NCI-H524 treated with DMSO at 0.1 percent for 48 hours (cell line): ENCODE data around the gene PA2G4.
"Not testable (repeated sequence)": the region's sequence is repeated elsewhere in the genome, so short reads cannot be mapped to it uniquely, and the experiment has no call there.

Experiments used
- DNase-seq: peaks from one replicate; lab custom pipeline; 2025; lab: John Stamatoyannopoulos, UW

PA2G4 gene

DNA sequence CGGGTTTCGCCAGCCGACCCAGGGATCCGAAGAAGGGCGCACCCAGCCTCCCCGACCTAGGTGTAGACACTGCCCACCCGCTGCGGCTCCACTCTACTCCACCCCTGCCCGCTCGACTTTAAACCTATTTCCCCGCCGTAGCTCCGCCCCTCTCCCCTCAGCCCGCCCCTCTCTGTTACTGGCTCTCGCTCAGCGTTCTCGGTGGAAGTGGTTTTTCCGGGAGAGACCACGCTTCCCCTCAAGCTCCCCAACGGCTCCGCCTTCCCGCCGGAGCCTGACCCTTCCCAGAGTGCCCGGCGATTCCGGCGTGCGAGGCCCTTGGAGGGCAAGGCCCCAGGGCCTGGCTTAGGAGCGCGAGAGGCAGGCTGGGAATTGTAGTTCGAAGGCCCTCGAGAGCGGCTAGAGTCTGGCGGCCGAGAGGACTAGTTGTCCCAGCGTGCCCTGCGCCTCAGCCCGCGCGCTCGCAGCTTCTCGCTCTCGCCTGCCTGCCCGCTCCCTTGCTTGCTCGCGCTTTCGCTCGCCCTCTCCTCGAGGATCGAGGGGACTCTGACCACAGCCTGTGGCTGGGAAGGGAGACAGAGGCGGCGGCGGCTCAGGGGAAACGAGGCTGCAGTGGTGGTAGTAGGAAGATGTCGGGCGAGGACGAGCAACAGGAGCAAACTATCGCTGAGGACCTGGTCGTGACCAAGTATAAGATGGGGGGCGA is at the start of gene PA2G4:
Gene PA2G4, plus strand, starts transcription at position 451 of the 706 bp plus-strand sequence. Its CDS starts 179 bp downstream, at position 630.
- peak; percentile 89 for DNase-seq

DNA sequence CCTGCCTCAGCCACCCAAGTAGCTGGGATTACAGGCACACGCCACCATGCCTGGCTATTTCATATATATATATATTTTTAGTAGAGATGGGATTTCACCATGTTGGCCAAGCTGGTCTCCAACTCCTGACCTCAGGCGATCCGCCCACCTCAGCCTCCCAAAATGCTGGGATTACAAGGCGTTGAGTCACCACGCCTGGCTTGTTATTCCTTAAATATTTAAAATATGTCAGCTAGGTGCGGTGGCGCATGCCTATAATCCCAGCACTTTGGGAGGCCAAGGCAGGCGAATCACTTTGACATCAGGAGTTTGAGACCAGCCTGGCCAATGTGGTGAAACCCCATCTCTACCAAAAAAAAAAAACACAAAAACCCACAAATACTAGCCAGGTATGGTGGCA is 44.4 kb upstream of the PA2G4 start:
- not testable (repeated sequence) for DNase-seq

DNA sequence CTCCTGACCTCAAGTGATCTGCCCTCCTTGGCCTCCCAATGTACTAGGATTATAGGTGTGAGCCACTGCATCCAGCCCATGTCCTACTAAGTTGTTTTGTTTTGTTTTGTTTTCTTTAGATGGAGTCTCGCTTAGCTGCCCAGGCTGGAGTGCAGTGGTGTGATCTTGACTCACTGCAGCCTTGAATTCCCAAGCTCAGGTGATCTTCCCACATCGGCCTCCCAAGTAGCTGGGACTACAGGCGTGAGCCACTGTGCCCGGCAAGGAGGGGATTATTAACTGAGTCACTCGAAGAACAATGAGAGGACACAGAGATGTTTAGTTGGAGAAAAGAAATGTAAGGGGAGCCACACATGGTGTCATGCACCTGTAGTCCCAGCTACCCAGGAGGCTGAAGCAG is 42.4 kb upstream of the PA2G4 start:
- DNase-seq: no peak

DNA sequence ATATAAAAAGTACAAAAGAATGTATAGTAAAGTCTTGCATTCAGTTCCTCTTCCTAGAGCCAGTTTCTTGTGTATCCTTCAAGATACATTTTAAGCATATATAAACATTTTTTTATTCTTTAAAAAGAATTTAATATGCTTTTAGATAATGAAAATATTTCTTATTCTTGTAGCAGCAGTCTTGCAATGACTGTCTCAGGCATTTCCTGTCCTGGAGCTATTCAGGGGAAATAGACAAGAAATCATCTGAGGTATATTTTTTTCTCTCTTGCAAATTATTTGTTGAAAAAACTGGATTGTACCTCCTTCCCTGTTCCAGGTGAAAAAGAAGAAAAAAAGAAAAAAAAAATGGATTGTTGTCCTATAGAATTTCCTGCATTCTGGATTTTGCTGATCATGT is 41.4 kb upstream of the PA2G4 start:
- no peak for DNase-seq

GRCh38 chr12:56071648-56072047 is 32.7 kb upstream of the PA2G4 start:
- no peak for DNase-seq

- no peak for DNase-seq
Measured at GRCh38 chr12:56074396-56074795, 30.0 kb upstream of the PA2G4 start.

DNA sequence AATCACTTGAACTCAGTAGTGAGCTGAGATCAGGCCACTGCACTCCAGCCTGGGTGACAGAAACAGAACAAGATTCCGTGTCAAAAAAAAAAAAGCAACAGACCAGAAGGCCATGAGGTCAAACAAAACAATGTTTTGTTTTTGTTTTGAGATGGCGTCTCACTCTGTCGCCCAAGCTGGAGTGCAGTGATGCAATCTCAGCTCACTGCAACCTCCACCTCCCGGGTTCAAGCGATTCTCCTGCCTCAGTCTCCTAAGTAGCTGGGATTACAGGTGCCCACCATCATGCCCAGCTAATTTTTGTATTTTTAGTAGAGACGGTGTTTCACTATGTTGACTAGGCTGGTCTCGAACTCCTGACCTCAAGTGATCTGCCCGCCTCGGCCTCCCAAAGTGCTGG is 26.4 kb upstream of the PA2G4 start:
- DNase-seq: not testable (repeated sequence)

DNA sequence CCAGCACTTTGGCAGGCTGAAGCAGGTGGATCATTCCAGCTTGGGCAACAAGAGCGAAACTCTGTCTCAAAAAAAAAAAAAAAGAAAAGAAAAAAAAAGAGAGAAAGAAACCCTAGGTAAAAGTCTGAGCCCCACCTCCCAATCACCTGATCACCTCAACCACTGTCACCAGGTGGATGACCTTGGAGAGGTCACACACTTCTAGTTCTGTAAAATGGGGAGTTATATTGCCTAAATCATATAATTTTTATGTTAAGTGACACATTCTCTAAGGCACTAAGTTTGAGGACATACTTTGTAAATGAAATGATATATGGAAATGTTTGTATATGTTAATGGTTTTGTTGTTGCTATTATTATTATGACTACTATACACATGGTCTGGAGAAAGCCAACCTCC is 25.9 kb upstream of the PA2G4 start:
- DNase-seq: no peak

- peak; percentile 53 for DNase-seq
Measured at GRCh38 chr12:56078931-56079722, 25.2 kb upstream of the PA2G4 start.

DNA sequence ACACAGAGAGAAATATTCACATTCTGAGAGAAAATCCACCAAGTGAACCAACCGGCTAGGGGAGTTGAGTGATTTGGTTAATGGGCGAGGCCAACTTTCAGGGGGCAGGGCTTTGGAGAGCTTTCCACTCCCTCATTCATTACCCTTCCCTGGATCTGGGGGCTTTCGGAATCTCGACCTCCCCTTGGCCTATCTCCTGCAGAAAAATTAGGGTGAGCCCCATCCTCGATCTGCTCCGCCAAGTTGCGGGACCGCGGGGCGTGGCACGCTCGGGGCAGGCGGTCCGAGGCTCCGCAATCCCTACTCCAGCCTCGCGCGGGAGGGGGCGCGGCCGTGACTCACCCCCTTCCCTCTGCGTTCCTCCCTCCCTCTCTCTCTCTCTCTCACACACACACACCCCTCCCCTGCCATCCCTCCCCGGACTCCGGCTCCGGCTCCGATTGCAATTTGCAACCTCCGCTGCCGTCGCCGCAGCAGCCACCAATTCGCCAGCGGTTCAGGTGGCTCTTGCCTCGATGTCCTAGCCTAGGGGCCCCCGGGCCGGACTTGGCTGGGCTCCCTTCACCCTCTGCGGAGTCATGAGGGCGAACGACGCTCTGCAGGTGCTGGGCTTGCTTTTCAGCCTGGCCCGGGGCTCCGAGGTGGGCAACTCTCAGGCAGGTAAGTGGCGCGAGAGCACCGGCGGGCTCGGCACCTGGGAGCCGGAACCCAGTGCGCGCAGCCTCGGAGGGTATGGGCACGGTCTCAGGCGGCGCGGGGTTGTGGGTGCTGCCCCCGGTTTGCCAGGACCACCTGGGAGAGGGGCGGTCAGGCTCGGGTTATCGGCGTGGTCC is 24.4 kb upstream of the PA2G4 start, which contains the start of gene ERBB3:
Gene ERBB3, plus strand, starts transcription at position 443 of the 833 bp plus-strand sequence. Its CDS starts 136 bp downstream, at position 579.
- no peak for DNase-seq

DNA sequence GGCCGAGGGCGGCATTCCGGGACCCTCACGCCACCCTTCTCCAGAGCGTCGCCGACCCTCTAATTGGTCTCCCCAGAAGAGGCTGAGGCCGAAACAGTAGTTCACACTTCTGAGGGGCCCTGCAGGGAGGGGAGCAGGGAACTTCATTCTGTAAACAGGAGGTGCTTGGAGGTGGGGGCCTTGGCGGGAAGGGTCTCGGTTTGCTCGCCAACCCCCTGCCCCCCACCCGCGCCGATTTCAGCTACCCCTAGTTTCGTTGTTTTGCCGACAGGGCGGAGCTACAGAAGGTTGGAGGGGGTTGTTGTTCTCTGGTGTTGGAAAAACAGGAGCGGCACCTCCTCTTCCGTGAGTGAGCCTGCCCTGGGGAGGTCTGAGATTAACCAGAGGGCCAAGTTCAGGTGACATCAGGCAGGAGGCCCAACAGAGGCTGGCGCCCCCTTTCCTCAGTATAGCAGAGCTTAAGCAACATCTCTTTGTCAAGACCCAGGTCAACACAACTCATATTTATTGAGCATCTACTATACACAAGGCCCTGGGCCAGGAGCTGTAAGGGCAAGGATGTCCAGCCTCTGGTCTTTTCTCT is 23.7 kb upstream of the PA2G4 start:
- no peak for DNase-seq

DNA sequence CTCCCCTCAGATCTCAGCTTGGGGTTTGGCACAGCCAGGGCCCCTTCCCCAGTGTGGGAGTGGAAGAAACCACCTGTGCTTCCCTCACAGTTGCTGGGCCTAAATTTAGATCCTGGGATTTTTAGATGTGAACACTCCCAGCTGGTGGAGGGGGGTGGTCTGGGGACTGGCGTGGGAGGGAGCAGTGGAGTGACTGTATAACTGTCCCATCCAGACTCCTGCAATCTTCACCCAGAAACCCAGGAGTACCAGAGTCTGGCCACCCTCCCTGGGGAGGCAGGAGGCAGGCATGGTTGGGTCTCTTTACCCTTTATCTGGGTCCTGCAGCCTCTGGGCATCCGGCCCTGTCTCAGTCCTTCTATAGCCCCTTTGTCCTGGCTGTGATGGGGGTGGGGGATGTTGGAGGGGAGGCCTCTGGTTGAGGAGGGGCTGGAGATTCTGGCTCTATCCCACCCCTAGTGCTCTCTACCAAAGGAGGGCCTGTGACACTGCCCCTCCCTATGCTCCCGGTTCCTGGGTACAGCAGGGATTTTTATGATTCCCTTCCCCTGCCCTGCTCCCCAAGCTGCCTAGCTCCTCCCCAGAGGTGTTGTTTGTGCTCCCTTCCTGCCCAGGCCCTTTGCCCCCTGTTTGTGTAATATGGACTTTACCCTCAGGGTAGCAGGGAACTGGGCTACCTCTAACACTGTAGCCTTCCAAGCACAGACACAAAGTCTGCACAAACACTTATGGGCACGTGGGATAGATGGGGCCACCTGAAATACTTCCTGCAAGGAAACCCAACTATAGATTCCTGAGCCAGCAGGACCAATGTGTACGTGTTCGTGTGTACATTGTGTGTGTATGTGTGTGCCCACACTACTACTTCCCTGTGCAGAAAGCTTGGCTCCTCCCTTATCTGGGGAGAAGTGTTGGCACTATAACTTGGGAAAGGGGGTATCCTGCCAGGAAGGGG is 22.7 kb upstream of the PA2G4 start:
- no peak for DNase-seq

DNA sequence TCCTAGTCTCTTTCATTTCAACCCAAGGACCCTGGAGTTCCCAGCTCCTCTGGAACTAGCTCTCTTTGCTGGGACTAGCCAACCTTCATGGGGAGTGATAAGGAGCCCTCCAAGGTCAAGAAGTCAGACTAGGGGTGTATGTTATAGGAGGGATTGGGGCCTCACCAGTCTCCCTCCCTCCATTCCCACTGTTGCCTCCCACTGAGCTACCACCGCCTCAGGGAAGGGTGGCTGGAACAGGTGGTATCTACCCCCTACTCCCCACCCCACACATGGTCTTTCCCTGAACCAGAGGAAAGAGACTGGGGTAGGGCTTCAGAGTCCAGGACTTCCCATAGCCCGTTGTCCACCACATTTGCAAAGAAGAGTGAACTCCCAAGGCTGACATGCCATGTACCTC is 22.0 kb upstream of the PA2G4 start:
- no peak for DNase-seq

- DNase-seq: no peak
Measured at GRCh38 chr12:56082967-56083366, 21.4 kb upstream of the PA2G4 start.

GRCh38 chr12:56084958-56085543 is 19.3 kb upstream of the PA2G4 start:
- no peak for DNase-seq

GRCh38 chr12:56086096-56086495 is 18.3 kb upstream of the PA2G4 start:
- DNase-seq: no peak

DNA sequence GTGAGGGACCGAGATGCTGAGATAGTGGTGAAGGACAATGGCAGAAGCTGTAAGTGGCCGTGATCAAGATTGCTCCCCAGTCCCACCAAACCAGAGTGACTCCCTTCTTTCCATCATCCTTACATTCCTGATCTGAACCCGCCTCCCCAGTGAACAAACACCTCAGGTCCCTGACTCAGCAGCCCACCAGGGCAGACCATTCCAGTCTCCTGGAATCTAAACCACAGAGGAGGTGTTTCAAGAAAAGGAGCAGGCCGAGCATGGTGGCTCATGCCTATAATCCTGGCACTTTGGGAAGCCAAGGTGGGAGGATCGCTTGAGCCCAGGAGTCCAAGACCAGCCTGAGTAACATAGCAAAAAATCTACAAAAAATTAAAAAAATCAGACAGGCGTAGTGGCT is 17.8 kb upstream of the PA2G4 start:
- no peak for DNase-seq

DNA sequence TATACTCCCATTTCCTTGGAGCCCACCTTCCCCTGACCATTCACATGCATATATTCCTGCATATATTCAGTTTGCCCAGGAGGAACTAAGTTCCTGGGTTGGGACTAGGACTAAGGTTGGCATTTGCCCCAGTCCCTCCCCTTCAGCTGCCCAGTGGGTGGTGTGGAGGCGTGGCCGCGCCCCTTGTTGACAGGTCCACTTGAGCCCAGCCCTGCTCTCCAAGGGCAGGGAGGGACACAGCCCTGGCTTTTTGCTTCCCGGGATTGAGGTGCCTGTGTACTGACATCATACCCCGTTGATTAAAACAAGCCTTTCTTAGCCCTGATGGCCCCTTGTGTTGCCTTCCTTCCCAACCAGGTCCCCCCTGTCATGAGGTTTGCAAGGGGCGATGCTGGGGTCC is 17.1 kb upstream of the PA2G4 start:
- no peak for DNase-seq

- DNase-seq: no peak
Measured at GRCh38 chr12:56097738-56098137, 6.6 kb upstream of the PA2G4 start.

- DNase-seq: no peak
Measured at GRCh38 chr12:56098592-56098991, 5.8 kb upstream of the PA2G4 start.

GRCh38 chr12:56099787-56100186 is 4.6 kb upstream of the PA2G4 start:
- DNase-seq: no peak
